IMR-90 (cell line): ENCODE results near the gene GGACT. TPM values are rescaled to one million over a fixed set of nuclear protein-coding genes. Genes with fewer than 3 reads are reported as not detected.

ENCODE experiments used
- ATAC-seq: fragments of 200-7000 bp; cut with Tn5 transposase; 2 replicates; pipeline ENCODE4 v1.9.1; 2020; ENCODE audit warnings: low read depth, mild to moderate bottlenecking, moderate library complexity
- BruUV-seq: library from RNA; stranded (reverse); fragments of 400-500 nt; replicated peaks from 2 replicates; lab custom pipeline; 2021; lab: Mats Ljungman, UMichigan
- CTCF ChIA-PET: fragments of 300-600 bp; formaldehyde crosslinking; extraction: SDS; loops from one replicate; lab custom pipeline; 2021; ENCODE audit warnings: antibody characterized with exemption; lab: Yijun Ruan, JAX
- POLR2A ChIA-PET: fragments of 300-600 bp; sonication (Branson Sonifier 250); formaldehyde crosslinking; loops from one replicate; lab custom pipeline; 2022; ENCODE audit warnings: antibody characterized with exemption; ENCODE audit not compliant: unreplicated experiment; lab: Charles Lee
- DNase-seq: peaks from one replicate; pipeline ENCODE4 v3.0.0; 2013
- H2AFZ ChIP-seq: replicated peaks from 2 replicates; pipeline ENCODE3; 2013; ENCODE audit warnings: low read length, mild to moderate bottlenecking; ENCODE audit not compliant: poor library complexity
- H2AK5ac ChIP-seq: 2 replicates; pipeline ENCODE4 v1.6.1; 2013; ENCODE audit warnings: low read depth, low read length, inconsistent platforms
- H2AK9ac ChIP-seq: replicated peaks from 2 replicates; pipeline ENCODE3; 2013; ENCODE audit warnings: mild to moderate bottlenecking, low read depth, low read length, moderate library complexity; ENCODE audit not compliant: poor library complexity
- H2BK120ac ChIP-seq: 2 replicates; pipeline ENCODE4 v1.6.1; 2013; ENCODE audit warnings: low read depth, low read length, inconsistent platforms
- H2BK15ac ChIP-seq: 3 replicates; pipeline ENCODE4 v1.6.1; 2013; ENCODE audit warnings: low read depth, low read length, inconsistent platforms
- H2BK20ac ChIP-seq: 2 replicates; pipeline ENCODE4 v1.6.1; 2013; ENCODE audit warnings: low read depth, mild to moderate bottlenecking, inconsistent platforms, low read length, moderate library complexity
- H2BK5ac ChIP-seq: 2 replicates; pipeline ENCODE4 v1.6.1; 2013; ENCODE audit warnings: mild to moderate bottlenecking, low read depth, low read length, inconsistent platforms; ENCODE audit not compliant: poor library complexity, severe bottlenecking
- H3K14ac ChIP-seq: replicated peaks from 2 replicates; pipeline ENCODE4 v1.6.1; 2013; ENCODE audit warnings: low read depth, low read length, inconsistent platforms
- H3K18ac ChIP-seq: 2 replicates; pipeline ENCODE4 v1.6.1; 2013; ENCODE audit warnings: low read depth, low read length, control low read depth
- H3K23ac ChIP-seq: 2 replicates; pipeline ENCODE4 v1.6.1; 2013; ENCODE audit warnings: low read depth, low read length, inconsistent platforms
- H3K27ac ChIP-seq: 2 replicates; pipeline ENCODE4 v1.5.1; 2013; ENCODE audit warnings: mild to moderate bottlenecking, control low read depth, low read length; ENCODE audit not compliant: insufficient read depth
- H3K27me3 ChIP-seq: 2 replicates; pipeline ENCODE4 v1.6.1; 2013; ENCODE audit warnings: low read length; ENCODE audit not compliant: control insufficient read depth, insufficient read depth
- H3K36me3 ChIP-seq: 2 replicates; pipeline ENCODE4 v1.6.1; 2013; ENCODE audit warnings: low read length, mixed read lengths; ENCODE audit not compliant: control insufficient read depth, insufficient read depth
- H3K4ac ChIP-seq: 2 replicates; pipeline ENCODE4 v1.6.1; 2013; ENCODE audit warnings: low read depth, low read length, inconsistent platforms
- H3K4me1 ChIP-seq: 2 replicates; pipeline ENCODE4 v1.6.1; 2013; ENCODE audit warnings: low read length, mixed read lengths; ENCODE audit not compliant: control insufficient read depth, insufficient read depth
- H3K4me2 ChIP-seq: 2 replicates; pipeline ENCODE4 v1.6.1; 2013; ENCODE audit warnings: low read depth, mild to moderate bottlenecking, control low read depth, low read length, moderate library complexity
- H3K4me3 ChIP-seq: 2 replicates; pipeline ENCODE4 v1.5.1; 2013; ENCODE audit warnings: low read depth, mild to moderate bottlenecking, control low read depth, low read length, moderate library complexity; ENCODE audit not compliant: insufficient read depth
- H3K56ac ChIP-seq: 2 replicates; pipeline ENCODE4 v1.6.1; 2013; ENCODE audit warnings: low read length, inconsistent platforms; ENCODE audit not compliant: insufficient read depth; ENCODE audit errors: extremely low read depth
- H3K79me1 ChIP-seq, 2 experiments: 2 replicates each; pipeline ENCODE4 v1.6.1; 2013; ENCODE audit warnings: low read length in 2 of 2, inconsistent platforms in 1 of 2, low read depth in 1 of 2
- H3K9ac ChIP-seq: 2 replicates; pipeline ENCODE4 v1.6.1; 2013; ENCODE audit warnings: low read depth, low read length, control low read depth
- H3K9me1 ChIP-seq: 2 replicates; pipeline ENCODE4 v1.6.1; 2013; ENCODE audit warnings: low read length, inconsistent platforms; ENCODE audit not compliant: insufficient read depth
- H3K9me3 ChIP-seq: 2 replicates; pipeline ENCODE4 v1.6.1; 2013; ENCODE audit warnings: low read length; ENCODE audit not compliant: control insufficient read depth, insufficient read depth
- H4K20me1 ChIP-seq: 2 replicates; pipeline ENCODE4 v1.6.1; 2013; ENCODE audit warnings: low read length, inconsistent platforms; ENCODE audit not compliant: insufficient read depth
- H4K5ac ChIP-seq: 2 replicates; pipeline ENCODE4 v1.6.1; 2013; ENCODE audit warnings: mild to moderate bottlenecking, low read depth, low read length, control low read depth
- H4K8ac ChIP-seq, 2 experiments: 2 replicates each; pipeline ENCODE4 v1.6.1; 2013; ENCODE audit warnings: low read depth in 2 of 2, low read length in 2 of 2, control low read depth in 1 of 2, inconsistent platforms in 1 of 2
- H4K91ac ChIP-seq: 2 replicates; pipeline ENCODE4 v1.6.1; 2013; ENCODE audit warnings: low read depth, low read length, inconsistent platforms; ENCODE audit not compliant: insufficient read depth
- BHLHE40 ChIP-seq: fragments of 150-350 bp; IDR thresholded peaks from 2 replicates; pipeline ENCODE4 v1.6.1; 2016; ENCODE audit warnings: mild to moderate bottlenecking, low read depth, low read length
- CEBPB ChIP-seq: IDR thresholded peaks from 2 replicates; pipeline ENCODE4 v1.6.1; 2012; ENCODE audit warnings: low read depth, low read length, improper control_type of control experiment
- FOS ChIP-seq: fragments of 150-350 bp; IDR thresholded peaks from 2 replicates; pipeline ENCODE4 v1.6.1; 2016; ENCODE audit warnings: low read depth, low read length
- MAFK ChIP-seq: IDR thresholded peaks from 2 replicates; pipeline ENCODE4 v1.6.1; 2012; ENCODE audit warnings: low read depth, low read length, improper control_type of control experiment
- MXI1 ChIP-seq: IDR thresholded peaks from 2 replicates; pipeline ENCODE4 v1.6.1; 2012; ENCODE audit warnings: low read depth, mild to moderate bottlenecking, low read length, moderate library complexity, borderline replicate concordance
- POLR2A ChIP-seq: IDR thresholded peaks from 2 replicates; pipeline ENCODE4 v1.6.1; 2012; ENCODE audit warnings: mild to moderate bottlenecking, low read depth, low read length
- RAD21 ChIP-seq: IDR thresholded peaks from 2 replicates; pipeline ENCODE4 v1.6.1; 2012; ENCODE audit warnings: low read length, improper control_type of control experiment
- RCOR1 ChIP-seq: IDR thresholded peaks from 2 replicates; pipeline ENCODE4 v1.6.1; 2012; ENCODE audit warnings: mild to moderate bottlenecking, low read length, improper control_type of control experiment; ENCODE audit not compliant: insufficient replicate concordance
- USF2 ChIP-seq: fragments of 150-350 bp; IDR thresholded peaks from 2 replicates; pipeline ENCODE4 v1.6.1; 2017; ENCODE audit warnings: mild to moderate bottlenecking, antibody characterized with exemption, low read length, low read depth
- WGBS, 2 experiments: methylation state at CpG; one replicate each; pipeline versions ENCODE4 v1.1.5 to v1.1.7; 2013; ENCODE audit warnings: missing lambda C conversion rate in 2 of 2; ENCODE audit not compliant: insufficient read length in 1 of 2; ENCODE audit errors: extremely low coverage in 2 of 2; 5-methylcytosine and 5-hydroxymethylcytosine counted together
- dilution Hi-C: fragments of 300-500 bp; cut with HindIII; formaldehyde crosslinking; loops from one replicate; pipeline ENCODE4 v1.14.3; 2018; ENCODE audit warnings: low sequenced_read_pairs; ENCODE audit not compliant: unreplicated experiment
- in situ Hi-C: fragments of 300-500 bp; cut with MboI; formaldehyde crosslinking; loops from 3 replicates; pipeline ENCODE4 v1.14.3; 2019; ENCODE audit warnings: low sequenced_read_pairs, inconsistent platforms, mixed read lengths
- intact Hi-C: fragments of 100-400 bp; cut with micrococcal nuclease; formaldehyde crosslinking; loops from 2 replicates; pipeline ENCODE4 v1.10.0; 2022
- polyA plus RNA-seq, 3 experiments: library from polyadenylated mRNA; depleted of rRNA; stranded (reverse); fragments of >200 nt; gene quantifications; 2 replicates each; pipeline ENCODE4 v1.2.3, GENCODE V29; 2012; ENCODE audit warnings: low replicate concordance in 1 of 3
- total RNA-seq: library from RNA; depleted of rRNA; stranded (reverse); fragments of >200 nt; gene quantifications from 2 replicates; pipeline ENCODE4 v1.2.3, GENCODE V29; 2012

The GGACT gene
- total and polyA plus RNA-seq, 2 of the 4 experiments (the other 2 are of a cell fraction) = 2.0 to 2.6 TPM

- DNase-seq = no peak
- H3K4me2 ChIP-seq = no peak overlapping the region
- no peak overlapping the region for H2BK5ac ChIP-seq
- ChIA-PET POLR2A (no interaction called here), CTCF (no interaction called here)
- no peak overlapping the region for H3K9ac ChIP-seq
- no TSS peak for BruUV-seq
- no peaks in the 10 kb centered on the region for H3K9me1 ChIP-seq
- H3K4ac ChIP-seq = no peak overlapping the region
- H3K36me3 ChIP-seq = no peaks in the 10 kb centered on the region
- no peak overlapping the region for H3K18ac ChIP-seq
- WGBS, 2 experiments = 80% methylated on average over 10 of the region's 22 CpGs; no CpG with 5 or more reads in 1 of the 2 experiments
- no peak overlapping the region for H3K56ac ChIP-seq
- H2AK5ac ChIP-seq = no peak overlapping the region
- no peak overlapping the region for H2BK20ac ChIP-seq
- no peak overlapping the region for H3K23ac ChIP-seq
- H4K8ac ChIP-seq = no peak overlapping the region
- no peaks in the 10 kb centered on the region for H3K79me1 ChIP-seq
- no peak overlapping the region for H3K4me3 ChIP-seq
- ATAC-seq = no peak
- TF ChIP-seq RAD21 (no peak), MAFK (no peak), FOS (no peak), BHLHE40 (no peak), POLR2A (no peak), MXI1 (no peak), CEBPB (no peak), RCOR1 (no peak), USF2 (no peak)
- no peaks in the 10 kb centered on the region for H3K27me3 ChIP-seq
- no peak overlapping the region for H2AK9ac ChIP-seq
- in situ Hi-C loops (loop anchor here (10.0 kb wide), 1 partner anchor 890 kb away; no protein-coding TSS in a partner anchor), intact Hi-C loops (no loop called here), dilution Hi-C loops (no loop called here)
- H3K14ac ChIP-seq = no peak overlapping the region
- no peak overlapping the region for H3K27ac ChIP-seq
- H2BK15ac ChIP-seq = no peak overlapping the region
- no peaks in the 10 kb centered on the region for H4K20me1 ChIP-seq
- no peak overlapping the region for H4K91ac ChIP-seq
- peaks cover 7% of the 10 kb centered on the region; the same call in 1 of the 2 replicates for H3K4me1 ChIP-seq
- no peak overlapping the region for H2BK120ac ChIP-seq
- no peak overlapping the region for H4K5ac ChIP-seq
- H2AFZ ChIP-seq = peak overlapping the region; percentile 5
- H3K9me3 ChIP-seq = no peaks in the 10 kb centered on the region
Observed at GRCh38 chr13:100544866-100545683, 43.5 kb downstream of the GGACT start.
